SH-SY5Y (cell line): ENCODE results near the gene DMPK.

Source experiments
- GATA2 ChIP-seq: IDR thresholded peaks from 2 replicates; pipeline ENCODE4 v1.6.1; 2011; ENCODE audit warnings: mild to moderate bottlenecking, low read depth, low read length
- GATA3 ChIP-seq: IDR thresholded peaks from 2 replicates; pipeline ENCODE4 v1.6.1; 2011; ENCODE audit warnings: low read depth, mild to moderate bottlenecking, low read length, moderate library complexity

The DMPK gene

GRCh38 chr19:45772912-45773311 lies 9.4 kb downstream of the DMPK start:
- no peak for TF ChIP-seq GATA3
- no peak for TF ChIP-seq GATA2

- TF ChIP-seq GATA3 (no peak), GATA2 (no peak)
Measured at GRCh38 chr19:45772130-45772840, 10.0 kb downstream of the DMPK start.

DNA sequence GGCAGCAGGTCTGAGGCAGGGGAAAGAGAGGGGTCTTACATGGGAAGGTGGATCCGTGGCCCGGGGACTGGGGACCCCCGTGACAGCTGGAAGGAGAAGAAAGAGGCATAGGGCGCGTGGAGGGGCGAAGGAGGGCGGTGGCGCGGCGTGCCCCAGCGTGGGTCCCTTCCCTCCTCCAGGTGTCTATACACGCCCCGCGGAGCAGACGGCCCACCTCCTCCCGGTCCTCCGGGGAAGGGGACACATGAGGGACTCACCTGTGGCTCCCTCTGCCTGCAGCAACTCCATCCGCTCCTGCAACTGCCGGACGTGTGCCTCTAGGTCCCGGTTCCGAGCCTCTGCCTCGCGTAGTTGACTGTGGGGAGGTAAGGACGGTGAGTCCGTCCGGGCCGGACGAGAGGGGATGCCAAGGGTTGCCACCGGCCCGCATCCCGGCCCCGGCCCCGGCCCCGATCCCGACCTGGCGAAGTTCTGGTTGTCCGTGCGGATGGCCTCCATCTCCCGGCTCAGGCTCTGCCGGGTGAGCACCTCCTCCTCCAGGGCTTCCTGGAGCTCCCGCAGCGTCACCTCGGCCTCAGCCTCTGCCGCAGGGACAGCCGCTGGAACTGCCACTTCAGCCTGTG lies 10.9 kb downstream of the DMPK start:
- TF ChIP-seq GATA2 = no peak

DNA sequence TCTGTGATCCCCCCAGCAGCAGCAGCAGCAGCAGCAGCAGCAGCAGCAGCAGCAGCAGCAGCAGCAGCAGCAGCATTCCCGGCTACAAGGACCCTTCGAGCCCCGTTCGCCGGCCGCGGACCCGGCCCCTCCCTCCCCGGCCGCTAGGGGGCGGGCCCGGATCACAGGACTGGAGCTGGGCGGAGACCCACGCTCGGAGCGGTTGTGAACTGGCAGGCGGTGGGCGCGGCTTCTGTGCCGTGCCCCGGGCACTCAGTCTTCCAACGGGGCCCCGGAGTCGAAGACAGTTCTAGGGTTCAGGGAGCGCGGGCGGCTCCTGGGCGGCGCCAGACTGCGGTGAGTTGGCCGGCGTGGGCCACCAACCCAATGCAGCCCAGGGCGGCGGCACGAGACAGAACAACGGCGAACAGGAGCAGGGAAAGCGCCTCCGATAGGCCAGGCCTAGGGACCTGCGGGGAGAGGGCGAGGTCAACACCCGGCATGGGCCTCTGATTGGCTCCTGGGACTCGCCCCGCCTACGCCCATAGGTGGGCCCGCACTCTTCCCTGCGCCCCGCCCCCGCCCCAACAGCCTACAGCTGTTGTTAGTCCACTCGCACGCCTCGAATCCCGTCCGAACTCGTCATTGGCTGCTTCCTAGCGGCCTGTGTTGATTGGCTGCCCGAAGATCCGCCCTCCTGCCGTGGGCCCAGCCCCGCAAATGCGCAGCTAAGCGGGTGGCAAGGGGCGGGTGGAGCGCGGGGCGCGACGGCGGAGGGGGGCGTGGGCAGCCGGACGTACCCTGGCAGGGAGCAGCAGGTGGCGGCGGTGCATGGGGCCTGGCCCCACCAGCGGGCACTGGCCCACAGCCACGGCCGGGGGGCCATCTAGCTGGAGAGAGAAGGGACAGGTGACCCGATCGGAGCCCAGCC lies 11.8 kb downstream of the DMPK start:
- no peak for TF ChIP-seq GATA2
- TF ChIP-seq GATA3 = no peak

GRCh38 chr19:45769821-45770191 lies 12.5 kb downstream of the DMPK start:
- TF ChIP-seq GATA2 = no peak
- TF ChIP-seq GATA3 = no peak

- no peak for TF ChIP-seq GATA3
- TF ChIP-seq GATA2 = no peak
Measured at GRCh38 chr19:45768984-45769782, 13.1 kb downstream of the DMPK start, which contains the start of gene SIX5. TSS of gene SIX5 (minus strand) at chr19:45769252. CDS start at chr19:45768844, 408 bp downstream.

GRCh38 chr19:45768655-45768983 lies 13.7 kb downstream of the DMPK start:
- TF ChIP-seq GATA3 (no peak), GATA2 (no peak)

DNA sequence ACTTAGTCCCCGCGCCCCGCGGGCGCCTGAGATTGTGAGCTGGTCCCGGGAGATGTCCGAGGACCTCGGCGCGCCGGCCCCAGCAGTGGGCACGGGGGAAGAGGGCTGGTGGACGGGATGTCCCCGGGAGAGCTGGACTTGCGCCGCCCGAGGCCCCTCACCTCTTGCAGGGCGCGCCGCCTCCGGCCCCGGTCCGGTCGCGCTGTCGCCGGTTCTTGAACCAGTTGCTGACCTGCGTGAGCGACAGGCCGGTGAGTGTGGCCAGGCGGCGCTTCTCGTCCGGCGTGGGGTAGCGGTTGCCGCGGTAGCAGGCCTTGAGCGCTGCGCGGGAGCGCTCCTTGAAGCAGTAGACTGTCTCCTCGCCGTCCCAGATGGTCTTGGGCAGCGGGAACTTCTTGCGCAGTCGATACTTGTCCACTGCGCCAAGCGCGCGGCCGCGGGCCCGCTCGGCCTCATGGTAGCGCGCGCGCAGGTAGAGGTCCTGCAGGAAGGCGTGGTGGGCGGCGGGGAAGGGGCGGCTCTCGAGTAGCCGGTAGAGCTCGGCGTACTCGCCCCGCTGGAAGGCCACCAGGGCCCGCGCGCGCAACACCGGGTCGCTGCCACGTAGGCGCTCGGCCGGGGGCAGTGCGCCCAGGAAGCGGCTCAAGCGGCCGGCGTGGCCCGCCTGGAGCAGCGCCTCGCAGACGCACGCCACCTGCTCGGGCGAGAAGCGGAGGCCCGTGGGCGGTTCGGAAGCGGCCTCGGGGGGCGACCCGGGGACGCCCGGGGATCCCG lies 14.2 kb downstream of the DMPK start:
- TF ChIP-seq GATA3 (no peak), GATA2 (no peak)

GRCh38 chr19:45767410-45767880 lies 14.8 kb downstream of the DMPK start:
- TF ChIP-seq GATA3 = no peak
- TF ChIP-seq GATA2 = no peak

GRCh38 chr19:45766869-45767346 lies 15.4 kb downstream of the DMPK start:
- TF ChIP-seq GATA2 = no peak
- TF ChIP-seq GATA3 = no peak

- no peak for TF ChIP-seq GATA2
- no peak for TF ChIP-seq GATA3
Measured at GRCh38 chr19:45766296-45766868, 15.9 kb downstream of the DMPK start.

- no peak for TF ChIP-seq GATA2
- no peak for TF ChIP-seq GATA3
Measured at GRCh38 chr19:45765702-45766295, 16.5 kb downstream of the DMPK start.
